Measurements from ENCODE around the gene SORCS2.

The SORCS2 gene

DNA sequence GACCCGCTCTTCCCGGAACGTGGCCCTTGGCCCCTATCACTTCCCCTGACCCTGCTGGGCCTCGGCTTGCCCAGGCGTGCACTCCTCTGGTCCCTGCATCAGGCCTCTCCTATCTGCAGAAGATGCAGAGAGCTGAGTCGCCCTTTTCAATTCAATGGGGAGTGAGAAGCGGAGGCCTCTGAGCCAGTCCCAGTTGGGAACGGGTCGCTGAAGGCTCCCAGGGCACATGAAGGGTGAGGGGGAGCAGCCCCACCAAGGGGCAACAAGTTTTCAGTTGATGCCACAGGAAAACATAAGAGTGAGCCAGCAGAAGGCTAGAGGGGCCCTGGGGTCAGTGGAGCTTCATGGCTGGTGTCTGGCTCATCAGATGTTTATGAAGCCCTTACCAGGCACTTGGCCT is 225.3 kb downstream of the SORCS2 start:
- POLR2A ChIA-PET, result no interaction called here
- DNase-seq (ENCODE audit: extremely low spot score), result no peak
- TF ChIP-seq, protein P1, sequence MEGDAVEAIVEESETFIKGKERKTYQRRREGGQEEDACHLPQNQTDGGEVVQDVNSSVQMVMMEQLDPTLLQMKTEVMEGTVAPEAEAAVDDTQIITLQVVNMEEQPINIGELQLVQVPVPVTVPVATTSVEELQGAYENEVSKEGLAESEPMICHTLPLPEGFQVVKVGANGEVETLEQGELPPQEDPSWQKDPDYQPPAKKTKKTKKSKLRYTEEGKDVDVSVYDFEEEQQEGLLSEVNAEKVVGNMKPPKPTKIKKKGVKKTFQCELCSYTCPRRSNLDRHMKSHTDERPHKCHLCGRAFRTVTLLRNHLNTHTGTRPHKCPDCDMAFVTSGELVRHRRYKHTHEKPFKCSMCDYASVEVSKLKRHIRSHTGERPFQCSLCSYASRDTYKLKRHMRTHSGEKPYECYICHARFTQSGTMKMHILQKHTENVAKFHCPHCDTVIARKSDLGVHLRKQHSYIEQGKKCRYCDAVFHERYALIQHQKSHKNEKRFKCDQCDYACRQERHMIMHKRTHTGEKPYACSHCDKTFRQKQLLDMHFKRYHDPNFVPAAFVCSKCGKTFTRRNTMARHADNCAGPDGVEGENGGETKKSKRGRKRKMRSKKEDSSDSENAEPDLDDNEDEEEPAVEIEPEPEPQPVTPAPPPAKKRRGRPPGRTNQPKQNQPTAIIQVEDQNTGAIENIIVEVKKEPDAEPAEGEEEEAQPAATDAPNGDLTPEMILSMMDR (IDR thresholded peaks at IDR 0.05; ENCODE audit: control extremely low read depth, extremely low read depth, low read depth, missing control alignments), result no peak
- CTCF ChIA-PET, result no interaction called here

DNA sequence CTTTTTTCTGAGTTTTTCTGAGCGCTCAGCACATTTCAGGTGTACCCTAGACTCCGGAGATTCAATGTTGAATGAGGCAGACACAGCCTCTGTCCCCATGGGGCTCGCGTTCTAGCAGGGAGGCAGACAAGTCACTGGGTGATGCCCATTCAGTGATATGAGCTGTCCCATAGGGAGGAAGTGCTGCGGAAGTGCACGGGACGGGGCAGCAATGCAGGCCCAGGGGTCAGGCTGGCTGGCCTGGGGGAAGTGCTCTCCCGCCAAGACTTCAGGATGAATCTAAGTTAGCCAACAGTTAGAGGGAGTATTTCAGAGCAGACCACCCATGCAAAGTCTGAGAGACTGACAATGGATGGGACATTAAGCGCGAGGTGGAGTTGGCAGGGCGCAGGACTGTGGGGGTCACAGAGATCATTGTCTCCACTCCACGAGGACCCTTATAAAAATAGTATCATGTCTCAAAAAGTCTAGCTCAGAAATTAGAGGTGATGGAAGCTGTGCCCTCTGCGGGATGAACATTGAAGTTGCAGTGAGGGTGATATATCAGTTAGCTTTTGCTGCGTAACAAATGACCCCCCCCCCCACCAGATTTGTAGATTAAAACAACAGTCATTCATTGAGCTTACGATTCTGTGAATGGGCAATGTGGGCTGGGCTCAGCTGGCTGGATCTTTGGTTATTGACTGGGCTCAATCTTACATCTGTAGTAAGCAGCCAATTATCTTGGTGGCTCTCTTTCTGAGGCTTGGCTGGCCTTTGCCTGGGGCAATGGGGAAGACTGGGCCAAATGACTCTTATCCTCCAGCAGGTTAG is 226.0 kb downstream of the SORCS2 start:
- TF ChIP-seq, protein P1 (IDR thresholded peaks at IDR 0.05; ENCODE audit: control extremely low read depth, extremely low read depth, low read depth, missing control alignments), result no peak
- ChIA-PET CTCF (interaction anchor here (0.6 kb wide), 1 partner anchor 9 kb away, joined by 3 read pairs; no protein-coding TSS in a partner anchor), POLR2A (no interaction called here)
- no peak for DNase-seq (ENCODE audit: extremely low spot score)

DNA sequence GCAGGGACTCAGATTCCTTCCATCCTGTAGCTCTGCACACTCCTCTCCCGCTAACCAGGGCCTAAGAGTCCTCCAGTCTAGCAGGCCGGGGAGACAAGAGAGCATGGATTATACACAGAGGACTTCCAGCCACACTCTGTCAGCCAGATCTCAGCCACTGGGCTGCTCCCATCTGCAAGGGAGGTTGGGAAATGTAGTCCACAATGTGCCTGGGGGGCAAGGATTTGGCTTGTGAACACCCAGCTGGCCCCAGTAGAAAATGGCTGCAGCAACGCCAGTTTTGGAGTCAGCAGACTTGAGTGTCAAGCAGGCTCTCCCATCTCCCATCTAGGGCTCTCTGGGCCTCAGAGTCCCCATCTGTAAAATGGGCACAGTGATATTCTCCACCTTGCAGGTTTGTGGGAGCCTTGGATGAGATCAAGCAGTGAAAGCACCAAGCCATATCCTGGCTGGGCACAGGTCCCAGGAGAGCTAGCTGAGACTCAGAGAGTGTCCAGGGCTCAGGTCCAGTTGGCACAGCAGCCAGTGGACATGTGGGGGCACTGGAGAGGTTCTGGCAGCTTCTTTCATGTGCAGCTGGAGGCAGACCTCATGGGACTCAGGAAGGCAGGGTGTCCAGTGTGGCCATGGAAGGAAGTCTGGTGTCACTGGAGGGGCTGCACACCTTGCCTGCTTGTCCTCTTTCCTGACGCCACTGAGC is 227.8 kb downstream of the SORCS2 start:
- POLR2A ChIA-PET, result no interaction called here
- TF ChIP-seq, protein P1 (IDR thresholded peaks at IDR 0.05; ENCODE audit: control extremely low read depth, extremely low read depth, low read depth, missing control alignments), result no peak
- CTCF ChIA-PET, result interaction anchor here (0.7 kb wide), 1 partner anchor 84 kb away, joined by 3 read pairs; no protein-coding TSS in a partner anchor
- no peak for DNase-seq (ENCODE audit: extremely low spot score)

DNA sequence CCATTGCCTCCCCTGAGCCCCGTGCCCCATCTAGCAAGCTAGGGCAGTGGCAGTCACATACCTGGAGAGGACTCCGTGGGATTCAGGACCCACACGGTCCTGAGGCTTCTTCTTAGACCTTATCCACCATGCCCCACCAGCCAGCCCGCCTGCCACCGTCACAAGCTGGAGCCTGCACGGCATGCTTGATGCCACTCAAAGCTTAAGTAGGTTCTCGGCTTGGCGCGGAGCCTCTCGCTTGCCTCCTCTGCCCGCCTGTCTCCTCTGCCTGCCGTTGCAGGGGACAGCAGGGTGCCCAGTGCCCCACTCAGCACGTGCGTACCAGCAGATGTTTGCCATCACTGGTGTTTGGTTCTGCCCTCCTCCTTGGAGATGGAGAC is 228.3 kb downstream of the SORCS2 start:
- POLR2A ChIA-PET, result no interaction called here
- TF ChIP-seq, protein P1 (IDR thresholded peaks at IDR 0.05; ENCODE audit: control extremely low read depth, extremely low read depth, low read depth, missing control alignments), result no peak
- CTCF ChIA-PET, result no interaction called here
- no peak for DNase-seq (ENCODE audit: extremely low spot score)

DNA sequence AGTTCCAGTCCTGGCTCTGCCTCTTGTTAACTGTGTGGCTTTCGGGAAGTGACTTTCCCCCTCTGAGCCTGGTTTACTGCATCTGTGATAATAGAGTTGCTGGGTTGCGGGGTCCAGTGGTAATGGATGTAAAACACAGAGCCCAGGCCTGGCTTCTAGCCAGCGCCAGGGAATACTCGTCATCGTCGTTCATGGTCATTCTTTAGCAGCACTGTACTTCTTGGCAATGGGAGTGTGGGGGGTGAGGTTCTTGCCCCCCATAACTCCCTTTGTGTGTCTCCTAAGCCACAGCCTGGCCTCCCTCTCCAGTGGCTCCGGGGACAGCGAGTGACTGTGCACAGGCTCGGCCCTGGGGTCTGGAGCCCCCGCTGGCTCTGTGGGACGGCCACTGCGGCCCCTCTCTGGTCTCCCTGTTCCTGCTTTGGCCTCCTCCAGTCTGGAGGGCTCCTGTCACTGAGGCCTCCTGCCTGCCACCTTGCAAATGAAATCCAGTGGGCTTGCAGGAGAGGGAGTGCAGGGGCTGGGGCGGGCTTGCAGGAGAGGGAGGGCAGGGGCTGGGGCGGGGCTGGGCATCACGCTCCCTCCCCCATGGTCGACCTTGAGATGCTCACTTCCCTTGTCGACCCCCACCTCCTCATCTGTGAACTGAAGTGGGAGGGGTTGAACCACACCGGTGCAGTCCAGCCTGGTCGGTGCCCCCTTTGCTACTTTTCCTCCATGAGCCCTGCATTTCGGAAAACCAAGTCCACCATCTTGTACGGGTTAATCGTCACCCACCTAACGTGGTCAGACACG is 229.2 kb downstream of the SORCS2 start:
- CTCF ChIA-PET, result no interaction called here
- no peak for DNase-seq (ENCODE audit: extremely low spot score)

More for the DNA sequence above, 229.2 kb downstream of the SORCS2 start:
- POLR2A ChIA-PET, result no interaction called here
- TF ChIP-seq, protein P1 (IDR thresholded peaks at IDR 0.05; ENCODE audit: control extremely low read depth, extremely low read depth, low read depth, missing control alignments), result no peak

Measured in GM10248 (cell line).